ENCODE measurements around the gene PSMC6. TPM values are rescaled to one million over a fixed set of nuclear protein-coding genes. Genes with fewer than 3 reads are reported as not detected.
"Not testable (repeated sequence)": the region's sequence is repeated elsewhere in the genome, so short reads cannot be mapped to it uniquely, and the experiment has no call there.

The PSMC6 gene
- total RNA-seq, 2 experiments from 2014 or later = 85.3 to 88.2 TPM

DNA sequence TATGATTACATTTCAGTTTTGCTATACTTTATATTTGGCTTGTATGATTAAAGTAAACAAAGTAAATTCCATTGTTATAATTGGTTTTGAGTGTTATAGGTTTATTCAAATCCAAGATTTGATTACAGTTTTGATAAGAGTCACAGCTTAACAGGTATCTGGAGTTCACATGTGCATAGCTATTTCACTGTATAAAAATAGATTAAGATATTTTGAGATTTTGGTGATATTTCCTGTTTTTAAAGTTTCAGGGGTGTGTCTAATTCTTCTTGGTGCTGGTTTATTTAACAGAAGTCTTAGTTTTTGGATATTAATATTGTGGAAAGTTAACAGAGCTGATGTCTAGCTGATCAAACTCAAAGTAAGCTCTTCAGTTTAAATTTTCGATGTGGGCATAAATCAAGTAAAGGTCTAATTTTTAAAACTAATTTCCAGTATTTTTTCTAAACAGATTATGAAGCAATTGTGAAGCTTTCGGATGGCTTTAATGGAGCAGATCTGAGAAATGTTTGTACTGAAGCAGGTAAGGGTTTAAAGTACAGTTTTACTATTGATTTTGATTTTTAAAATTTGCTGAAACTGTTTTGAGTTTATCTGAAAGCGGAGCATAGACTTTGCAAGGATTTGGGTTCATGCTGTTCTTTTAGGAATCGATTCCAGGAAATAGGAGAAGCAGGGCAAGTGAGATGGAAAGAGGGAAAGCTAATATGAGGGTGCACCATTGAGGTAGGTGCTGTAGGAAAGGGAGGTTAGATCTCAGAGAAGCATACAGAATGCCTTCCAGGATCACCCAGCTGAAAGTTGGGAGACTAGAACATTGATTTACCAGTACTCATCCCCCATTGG is 16.7 kb downstream of the PSMC6 start:
- Mint-ChIP-seq H3K27me3 (ENCODE audit: low read depth) (no peaks in the 10 kb centered on the region), H3K9me3 (ENCODE audit: insufficient read depth) (no peaks in the 10 kb centered on the region), H3K27ac (no peak overlapping the region), H3K4me1 (ENCODE audit: low read depth) (peaks cover 7% of the 10 kb centered on the region), H3K36me3 (ENCODE audit: low read depth) (peaks cover 54% of the 10 kb centered on the region), H3K4me3 (no peak overlapping the region)
- ATAC-seq (no peak), DNase-seq (no peak)
- CTCF ChIA-PET = interaction anchor here (1.1 to 3.8 kb wide), 4 partner anchors 12 to 50 kb away, joined by 4 to 13 read pairs (median 4); no protein-coding TSS in a partner anchor
- POLR2A ChIA-PET = interaction anchor here (1.0 to 2.0 kb wide), 3 partner anchors 16 to 28 kb away, joined by 3 to 7 read pairs (median 5); partner anchors contain the start of genes ERO1A and PSMC6

GRCh38 chr14:52724360-52724644 is 17.3 kb downstream of the PSMC6 start:
- POLR2A ChIA-PET = no interaction called here
- ATAC-seq (no peak), DNase-seq (no peak)
- peaks cover 50% of the 10 kb centered on the region for H3K36me3 Mint-ChIP-seq (ENCODE audit: low read depth)
- no peak overlapping the region for H3K4me3 Mint-ChIP-seq
- no peak overlapping the region for H3K27ac Mint-ChIP-seq
- H3K9me3 Mint-ChIP-seq (ENCODE audit: insufficient read depth) = no peaks in the 10 kb centered on the region
- no peaks in the 10 kb centered on the region for H3K27me3 Mint-ChIP-seq (ENCODE audit: low read depth)
- CTCF ChIA-PET = interaction anchor here (1.0 to 3.8 kb wide), 5 partner anchors 13 to 66 kb away, joined by 3 to 13 read pairs (median 4); no protein-coding TSS in a partner anchor
- H3K4me1 Mint-ChIP-seq (ENCODE audit: low read depth) = peaks cover 10% of the 10 kb centered on the region

DNA sequence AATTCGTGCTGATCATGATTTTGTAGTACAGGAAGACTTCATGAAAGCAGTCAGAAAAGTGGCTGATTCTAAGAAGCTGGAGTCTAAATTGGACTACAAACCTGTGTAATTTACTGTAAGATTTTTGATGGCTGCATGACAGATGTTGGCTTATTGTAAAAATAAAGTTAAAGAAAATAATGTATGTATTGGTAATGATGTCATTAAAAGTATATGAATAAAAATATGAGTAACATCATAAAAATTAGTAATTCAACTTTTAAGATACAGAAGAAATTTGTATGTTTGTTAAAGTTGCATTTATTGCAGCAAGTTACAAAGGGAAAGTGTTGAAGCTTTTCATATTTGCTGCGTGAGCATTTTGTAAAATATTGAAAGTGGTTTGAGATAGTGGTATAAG is 20.5 kb downstream of the PSMC6 start:
- DNase-seq; H3K27me3 Mint-ChIP-seq (ENCODE audit: low read depth); POLR2A ChIA-PET; H3K9me3 Mint-ChIP-seq (ENCODE audit: insufficient read depth); ATAC-seq; H3K27ac Mint-ChIP-seq; H3K4me3 Mint-ChIP-seq: not testable (repeated sequence)
- CTCF ChIA-PET = interaction anchor here (1.1 kb wide), 1 partner anchor 46 kb away, joined by 4 read pairs; no protein-coding TSS in a partner anchor
- H3K36me3 Mint-ChIP-seq (ENCODE audit: low read depth) = peaks cover 49% of the 10 kb centered on the region
- peaks cover 23% of the 10 kb centered on the region for H3K4me1 Mint-ChIP-seq (ENCODE audit: low read depth)

GRCh38 chr14:52729035-52729434 is 22.0 kb downstream of the PSMC6 start:
- peaks cover 35% of the 10 kb centered on the region for H3K4me1 Mint-ChIP-seq (ENCODE audit: low read depth)
- peaks cover 52% of the 10 kb centered on the region for H3K36me3 Mint-ChIP-seq (ENCODE audit: low read depth)
- CTCF ChIA-PET = interaction anchor here (0.8 to 2.7 kb wide), 4 partner anchors 10 to 232 kb away, joined by 3 to 12 read pairs (median 3); no protein-coding TSS in a partner anchor
- POLR2A ChIA-PET = interaction anchor here (1.0 to 3.6 kb wide), 3 partner anchors 14 to 35 kb away, joined by 3 to 28 read pairs (median 13); partner anchors contain the start of gene ERO1A
- not testable (repeated sequence) for H3K9me3 Mint-ChIP-seq (ENCODE audit: insufficient read depth); ATAC-seq; H3K27ac Mint-ChIP-seq; H3K27me3 Mint-ChIP-seq (ENCODE audit: low read depth); DNase-seq
- peak overlapping the region; percentile 22 for H3K4me3 Mint-ChIP-seq

- Mint-ChIP-seq H3K4me3 (peak overlapping the region; percentile 93), H3K4me1 (ENCODE audit: low read depth) (peaks cover 40% of the 10 kb centered on the region), H3K9me3 (ENCODE audit: insufficient read depth) (no peaks in the 10 kb centered on the region), H3K27me3 (ENCODE audit: low read depth) (no peaks in the 10 kb centered on the region), H3K36me3 (ENCODE audit: low read depth) (peaks cover 53% of the 10 kb centered on the region), H3K27ac (peak overlapping the region; percentile 89)
- ChIA-PET POLR2A (interaction anchor here (1.7 to 3.6 kb wide), 3 partner anchors 13 to 34 kb away, joined by 6 to 28 read pairs (median 13); partner anchors contain the start of gene ERO1A), CTCF (interaction anchor here (0.8 to 2.7 kb wide), 3 partner anchors 12 to 232 kb away, joined by 3 to 12 read pairs (median 3); no protein-coding TSS in a partner anchor)
- ATAC-seq = no peak
- DNase-seq = no peak
Measured at GRCh38 chr14:52729585-52729924, 22.6 kb downstream of the PSMC6 start.

- H3K4me3 Mint-ChIP-seq = peak within 1 kb of the TSS; percentile 93
- no peaks in the 10 kb centered on the region for H3K27me3 Mint-ChIP-seq (ENCODE audit: low read depth)
- peak within 1 kb of the TSS; percentile 89 for H3K27ac Mint-ChIP-seq
- ChIA-PET POLR2A (interaction anchor here (1.7 to 3.6 kb wide), 4 partner anchors 13 to 61 kb away, joined by 6 to 28 read pairs (median 10); partner anchors contain the start of gene ERO1A), CTCF (interaction anchor here (1.0 to 2.7 kb wide), 2 partner anchors 12 to 28 kb away, joined by 3 to 12 read pairs; no protein-coding TSS in a partner anchor)
- peaks cover 52% of the 10 kb centered on the region for H3K36me3 Mint-ChIP-seq (ENCODE audit: low read depth)
- H3K4me1 Mint-ChIP-seq (ENCODE audit: low read depth) = peaks cover 42% of the 10 kb centered on the region
- ATAC-seq = peak; percentile 96
- peak; percentile 99 for DNase-seq
- no peaks in the 10 kb centered on the region for H3K9me3 Mint-ChIP-seq (ENCODE audit: insufficient read depth)
Measured at GRCh38 chr14:52729925-52730708, 23.1 kb downstream of the PSMC6 start, which contains the start of gene STYX. TSS of gene STYX (plus strand) at chr14:52730166. CDS start at chr14:52730475, 309 bp downstream.

- peak overlapping the region; percentile 89 for H3K27ac Mint-ChIP-seq
- peak; percentile 36 for DNase-seq
- H3K4me3 Mint-ChIP-seq = peak overlapping the region; percentile 93
- no peak for ATAC-seq
- H3K27me3 Mint-ChIP-seq (ENCODE audit: low read depth) = no peaks in the 10 kb centered on the region
- H3K4me1 Mint-ChIP-seq (ENCODE audit: low read depth) = peaks cover 48% of the 10 kb centered on the region
- ChIA-PET POLR2A (interaction anchor here (1.7 to 3.6 kb wide), 4 partner anchors 12 to 60 kb away, joined by 6 to 28 read pairs (median 10); partner anchors contain the start of gene ERO1A), CTCF (interaction anchor here (0.7 to 2.7 kb wide), 3 partner anchors 11 to 1819 kb away, joined by 3 to 12 read pairs (median 3); no protein-coding TSS in a partner anchor)
- H3K9me3 Mint-ChIP-seq (ENCODE audit: insufficient read depth) = no peaks in the 10 kb centered on the region
- peaks cover 51% of the 10 kb centered on the region for H3K36me3 Mint-ChIP-seq (ENCODE audit: low read depth)
Measured at GRCh38 chr14:52730709-52731111, 23.7 kb downstream of the PSMC6 start.

GRCh38 chr14:52733824-52734223 is 26.8 kb downstream of the PSMC6 start:
- DNase-seq = no peak
- ChIA-PET POLR2A (no interaction called here), CTCF (no interaction called here)
- no peak for ATAC-seq
- Mint-ChIP-seq H3K27me3 (ENCODE audit: low read depth) (no peaks in the 10 kb centered on the region), H3K4me3 (no peak overlapping the region), H3K36me3 (ENCODE audit: low read depth) (peaks cover 53% of the 10 kb centered on the region), H3K27ac (no peak overlapping the region), H3K4me1 (ENCODE audit: low read depth) (peaks cover 72% of the 10 kb centered on the region), H3K9me3 (ENCODE audit: insufficient read depth) (no peaks in the 10 kb centered on the region)

- Mint-ChIP-seq H3K4me3 (no peak overlapping the region), H3K36me3 (ENCODE audit: low read depth) (peaks cover 51% of the 10 kb centered on the region), H3K9me3 (ENCODE audit: insufficient read depth) (no peaks in the 10 kb centered on the region), H3K4me1 (ENCODE audit: low read depth) (peaks cover 71% of the 10 kb centered on the region), H3K27ac (peak overlapping the region; percentile 22), H3K27me3 (ENCODE audit: low read depth) (no peaks in the 10 kb centered on the region)
- DNase-seq = no peak
- ChIA-PET POLR2A (no interaction called here), CTCF (interaction anchor here (1.0 to 1.5 kb wide), 2 partner anchors 8 to 24 kb away, joined by 3 read pairs; no protein-coding TSS in a partner anchor)
- no peak for ATAC-seq
Measured at GRCh38 chr14:52735921-52736489, 29.0 kb downstream of the PSMC6 start.

- no peaks in the 10 kb centered on the region for H3K9me3 Mint-ChIP-seq (ENCODE audit: insufficient read depth)
- peaks cover 71% of the 10 kb centered on the region for H3K4me1 Mint-ChIP-seq (ENCODE audit: low read depth)
- ChIA-PET CTCF (no interaction called here), POLR2A (no interaction called here)
- H3K27me3 Mint-ChIP-seq (ENCODE audit: low read depth) = no peaks in the 10 kb centered on the region
- H3K36me3 Mint-ChIP-seq (ENCODE audit: low read depth) = peaks cover 44% of the 10 kb centered on the region
- DNase-seq (no peak), ATAC-seq (no peak)
- H3K4me3 Mint-ChIP-seq = no peak overlapping the region
- no peak overlapping the region for H3K27ac Mint-ChIP-seq
Measured at GRCh38 chr14:52738409-52738808, 31.4 kb downstream of the PSMC6 start.

DNA sequence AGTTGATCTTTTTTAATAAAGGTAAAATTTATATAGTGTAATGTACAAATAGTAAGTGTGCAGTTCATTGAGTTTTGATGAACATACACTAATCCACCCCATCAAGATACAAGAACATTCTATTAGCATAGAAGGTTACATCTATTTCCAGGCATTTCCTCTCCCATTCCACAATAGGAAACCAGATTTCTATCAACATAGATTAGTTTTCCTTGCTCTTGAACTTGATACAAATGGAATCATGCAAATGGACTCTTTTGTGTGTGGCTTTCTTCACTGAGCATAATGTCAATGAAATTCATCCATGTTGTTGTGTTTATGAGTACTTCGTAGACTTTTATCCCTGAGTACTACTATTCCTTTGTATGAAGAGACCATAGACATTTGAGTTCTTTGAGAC is 33.8 kb downstream of the PSMC6 start:
- ChIA-PET POLR2A (interaction anchor here (0.8 to 3.6 kb wide), 2 partner anchors 11 to 50 kb away, joined by 3 to 28 read pairs; partner anchors contain the start of gene STYX), CTCF (interaction anchor here (2.0 kb wide), 1 partner anchor 10 kb away, joined by 12 read pairs; the partner anchor contains the start of gene STYX)
- no peak overlapping the region for H3K4me3 Mint-ChIP-seq
- H3K27me3 Mint-ChIP-seq (ENCODE audit: low read depth) = no peaks in the 10 kb centered on the region
- DNase-seq (no peak), ATAC-seq (no peak)
- H3K36me3 Mint-ChIP-seq (ENCODE audit: low read depth) = peaks cover 40% of the 10 kb centered on the region
- no peak overlapping the region for H3K27ac Mint-ChIP-seq
- H3K9me3 Mint-ChIP-seq (ENCODE audit: insufficient read depth) = no peaks in the 10 kb centered on the region
- H3K4me1 Mint-ChIP-seq (ENCODE audit: low read depth) = peaks cover 68% of the 10 kb centered on the region

Measured in activated CD8-positive, alpha-beta T cell treated with anti-CD3 and anti-CD28 coated beads, Interleukin-2, amount 10 ng/mL, durations not matched to agents 7 days and 5 days (primary cell).